ENCODE data around the gene VAV2.

Gene VAV2

DNA sequence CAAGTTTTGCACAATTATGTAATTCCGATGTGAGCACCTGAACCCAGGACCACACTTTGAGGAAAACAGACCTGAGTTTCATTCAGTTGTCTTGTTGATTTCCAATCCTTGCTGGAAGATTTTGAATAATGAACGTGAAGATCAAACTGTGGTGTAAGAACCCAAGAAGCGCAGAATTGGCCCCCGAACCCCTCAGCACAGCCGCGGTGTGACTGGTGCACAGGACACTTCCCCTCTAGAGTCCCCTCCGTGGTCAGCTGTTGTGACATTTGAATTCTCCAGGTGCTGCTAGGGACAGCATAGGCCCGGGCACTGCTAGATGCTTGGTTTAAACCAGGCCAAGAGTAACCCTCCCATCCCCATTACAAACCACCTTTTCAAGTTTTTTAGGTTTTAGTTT is 34.9 kb upstream of the VAV2 start:
- DNase-seq: no peak

DNA sequence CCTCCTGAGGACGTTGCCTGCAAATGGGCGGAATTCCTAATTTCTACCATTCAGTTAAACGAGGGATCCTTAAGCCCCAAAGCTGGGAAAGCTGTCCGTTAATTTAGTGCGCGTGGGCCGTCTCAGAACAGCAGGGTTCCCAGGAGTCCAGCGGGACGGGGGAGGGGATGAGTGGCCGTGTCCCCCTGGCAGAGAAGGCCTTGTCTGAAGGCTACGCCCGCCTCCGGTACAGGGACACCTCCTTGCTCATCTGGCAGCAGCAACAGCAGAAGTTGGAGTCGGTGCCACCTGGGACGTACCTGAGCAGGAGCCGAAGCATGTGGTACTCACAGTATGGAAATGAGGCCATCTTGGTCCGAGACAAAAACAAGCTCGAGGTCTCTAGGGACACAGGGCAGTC is 34.5 kb upstream of the VAV2 start:
- DNase-seq: no peak

DNA sequence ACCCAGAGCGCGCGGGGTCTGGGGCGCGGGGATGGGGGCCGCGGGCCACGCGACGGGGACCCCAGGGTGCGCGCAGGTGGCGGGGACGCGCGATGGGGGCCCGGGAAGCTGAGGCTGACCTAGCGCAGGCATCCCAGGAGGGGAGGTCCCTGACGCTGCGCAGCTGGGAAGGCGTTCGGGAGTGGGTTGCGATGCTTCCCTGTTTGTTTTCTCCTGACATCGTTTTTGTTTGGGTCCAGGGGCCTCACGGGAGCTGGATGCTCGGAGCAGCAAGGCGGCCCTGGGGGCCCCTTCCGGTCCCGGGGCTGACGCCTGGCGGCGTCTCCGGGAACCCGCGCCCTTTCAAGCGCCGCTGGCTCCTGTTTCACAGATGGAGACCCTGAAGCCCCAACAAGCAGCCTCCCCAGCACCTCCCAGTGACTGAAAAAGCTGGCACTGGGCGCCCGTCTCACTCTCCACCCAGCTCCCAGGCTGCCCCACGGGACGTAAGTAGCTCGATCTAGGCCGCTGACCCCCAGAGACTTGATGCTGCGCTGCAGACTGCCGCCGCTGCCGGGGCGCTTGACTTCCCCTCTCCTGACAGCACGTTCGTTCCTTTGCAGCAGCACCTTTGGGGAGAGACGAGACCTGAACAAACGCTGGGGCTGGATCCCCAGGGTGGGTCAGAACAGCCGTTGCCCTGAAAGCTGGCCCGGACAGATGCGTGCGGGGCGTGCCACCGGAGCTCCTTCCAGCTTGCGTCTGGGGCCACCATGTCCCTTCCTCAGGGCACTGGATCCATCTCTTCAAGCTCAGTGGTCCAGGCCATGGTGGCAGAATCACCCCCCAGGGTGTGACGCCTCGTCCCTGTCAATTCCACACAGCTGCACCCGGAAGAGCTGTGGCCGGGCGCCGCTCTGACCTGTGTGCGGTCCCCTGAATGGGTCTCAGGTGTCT is 33.8 kb upstream of the VAV2 start:
- peak; percentile 37 for DNase-seq

DNA sequence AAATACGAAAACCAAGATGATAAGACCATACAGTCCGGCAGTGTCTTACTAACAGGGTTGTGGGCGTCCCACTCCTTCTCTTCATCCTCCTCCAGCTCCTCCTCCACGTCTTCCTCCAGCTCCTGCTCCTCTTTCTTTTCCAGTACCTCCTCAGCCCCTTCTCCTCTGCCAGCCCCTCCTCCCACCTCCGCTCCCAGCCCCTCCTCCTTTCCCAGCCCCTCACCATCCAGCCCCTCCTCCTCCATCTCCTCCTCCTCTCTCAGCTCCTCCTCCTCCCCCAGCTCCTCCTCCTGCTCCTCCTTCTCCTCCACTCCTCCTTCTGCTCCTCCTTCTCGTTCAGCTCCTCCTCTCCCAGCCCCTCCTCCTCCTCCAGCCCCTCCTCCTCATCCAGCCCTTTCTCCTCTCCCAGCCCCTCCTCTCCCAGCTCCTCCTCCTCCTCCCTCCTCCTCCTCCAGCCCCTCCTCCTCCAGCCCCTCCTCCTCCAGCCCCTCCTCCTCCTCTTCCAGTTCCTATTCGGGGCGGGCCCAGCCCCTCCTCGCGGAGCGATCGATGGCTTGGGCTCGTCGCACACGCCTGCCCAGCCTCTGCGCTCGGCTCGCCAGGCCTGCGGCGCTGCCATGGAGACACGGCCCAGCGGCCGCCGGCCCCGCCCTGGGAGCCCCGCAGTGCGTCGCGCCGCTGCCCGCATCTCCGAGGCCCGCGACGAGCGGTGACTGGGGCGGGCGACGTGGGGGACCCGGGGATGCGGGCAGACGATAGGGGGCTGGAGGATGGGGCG is 32.9 kb upstream of the VAV2 start, which contains the start of gene BRD3OS:
Gene BRD3OS, plus strand, starts transcription at position 654 of the 778 bp plus-strand sequence. CDS start 1,267 bp downstream, outside the sequence.
- DNase-seq: peak; percentile 97

DNA sequence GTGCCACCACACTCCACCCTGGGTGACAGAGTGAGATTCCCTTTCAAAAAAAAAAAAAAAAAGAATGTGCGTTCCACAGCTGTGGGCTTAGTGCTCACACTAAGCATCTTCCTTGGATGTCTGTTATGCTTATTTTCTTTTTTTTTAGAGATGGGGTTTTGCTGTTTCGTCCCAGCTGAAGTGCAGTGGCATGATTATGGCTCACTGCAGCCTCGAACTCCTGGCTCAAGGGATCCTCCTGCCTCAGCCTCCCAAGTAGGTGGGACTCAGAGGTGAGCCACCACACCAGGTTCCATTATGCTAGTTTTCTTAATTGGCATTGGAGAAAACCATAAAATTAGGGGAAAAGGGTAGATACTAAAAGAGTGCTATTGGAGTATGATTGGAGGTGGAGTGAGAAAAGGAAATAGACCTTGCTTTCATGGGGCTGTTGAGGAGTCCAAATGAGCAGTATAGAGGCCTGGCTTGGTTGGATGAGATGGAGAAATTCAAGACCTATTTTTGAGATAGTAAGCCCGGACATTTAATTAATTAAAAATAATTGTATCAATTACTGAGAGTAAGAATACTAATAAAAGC is 32.2 kb upstream of the VAV2 start:
- no peak for DNase-seq

DNA sequence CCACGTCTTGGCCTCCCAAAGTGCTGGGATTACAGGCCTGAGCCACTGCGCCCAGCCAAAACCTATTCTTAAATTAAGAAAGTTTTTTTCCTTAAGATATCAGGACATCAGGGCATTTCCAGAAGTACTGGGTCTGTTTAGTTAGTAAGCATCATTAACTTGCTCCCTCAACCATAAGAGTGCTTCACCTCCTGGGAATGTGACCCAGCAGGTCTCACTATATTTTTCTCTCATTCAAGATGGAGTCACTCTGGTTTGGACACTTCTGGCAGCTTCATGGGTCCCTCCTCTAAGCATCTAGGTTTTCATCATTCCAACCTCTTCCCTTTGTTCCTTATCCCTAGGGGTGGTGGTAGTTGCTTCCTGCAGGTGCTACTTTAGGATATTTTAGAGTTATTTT is 22.8 kb upstream of the VAV2 start:
- DNase-seq: no peak

DNA sequence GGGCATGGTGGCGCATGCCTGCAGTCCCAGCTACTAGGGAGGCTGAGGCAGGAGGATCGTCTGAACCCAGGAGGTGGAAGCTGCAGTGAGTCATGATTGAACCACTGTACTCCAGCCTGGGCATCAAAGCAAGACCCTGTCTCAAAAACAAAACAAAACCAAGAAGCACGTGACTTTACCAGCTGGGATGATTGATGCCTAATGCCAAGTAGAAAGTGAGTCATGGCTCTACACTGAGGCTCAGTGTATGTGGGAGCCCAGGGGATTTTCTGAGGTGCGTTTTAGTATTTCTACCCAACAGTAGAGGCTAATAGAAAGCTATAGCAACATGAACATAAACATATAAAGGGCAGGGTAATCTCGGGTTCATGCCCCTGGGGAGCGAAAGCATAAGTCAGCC is 19.3 kb upstream of the VAV2 start:
- DNase-seq: no peak

DNA sequence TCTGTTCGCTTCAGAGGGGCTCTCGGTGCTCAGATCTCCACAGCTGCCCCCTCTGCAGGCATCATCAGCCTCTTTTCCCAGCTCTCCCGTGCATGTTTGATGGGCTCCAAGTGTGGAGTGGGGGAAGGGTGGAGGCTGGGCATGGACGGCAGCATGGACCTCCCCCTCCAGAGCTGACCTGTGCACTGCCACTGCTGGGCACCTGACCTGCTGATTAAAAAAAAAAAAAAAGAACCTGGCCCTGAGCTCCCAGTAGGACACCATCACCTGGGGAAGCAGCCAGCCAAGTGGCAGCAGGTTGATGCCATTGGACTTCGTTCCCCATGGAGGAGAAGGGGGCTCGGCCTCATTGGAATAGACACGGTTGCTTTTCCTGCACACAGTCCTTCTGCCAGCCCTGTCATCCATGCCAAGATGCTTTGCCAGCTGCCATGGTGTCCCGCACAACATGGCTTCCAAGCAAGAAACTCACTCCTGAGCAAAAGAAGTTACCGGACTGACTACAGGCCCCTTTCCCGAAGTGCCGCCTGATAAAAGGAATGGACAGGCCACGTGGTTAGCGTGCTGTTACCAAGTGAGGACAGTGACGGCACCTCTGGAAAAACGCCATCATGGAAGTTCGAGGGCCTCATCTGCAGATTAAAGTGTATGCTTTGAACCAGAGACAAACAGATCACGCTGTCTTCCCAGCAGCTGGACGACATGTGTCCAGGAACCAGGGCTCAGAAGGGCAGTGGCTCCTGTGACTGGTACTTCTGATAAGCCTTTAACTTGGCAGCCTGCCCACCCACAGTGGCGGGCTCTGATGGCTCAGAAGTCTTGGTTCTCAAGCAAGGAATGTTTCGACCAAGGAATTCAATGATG is 18.4 kb upstream of the VAV2 start:
- DNase-seq: no peak

DNA sequence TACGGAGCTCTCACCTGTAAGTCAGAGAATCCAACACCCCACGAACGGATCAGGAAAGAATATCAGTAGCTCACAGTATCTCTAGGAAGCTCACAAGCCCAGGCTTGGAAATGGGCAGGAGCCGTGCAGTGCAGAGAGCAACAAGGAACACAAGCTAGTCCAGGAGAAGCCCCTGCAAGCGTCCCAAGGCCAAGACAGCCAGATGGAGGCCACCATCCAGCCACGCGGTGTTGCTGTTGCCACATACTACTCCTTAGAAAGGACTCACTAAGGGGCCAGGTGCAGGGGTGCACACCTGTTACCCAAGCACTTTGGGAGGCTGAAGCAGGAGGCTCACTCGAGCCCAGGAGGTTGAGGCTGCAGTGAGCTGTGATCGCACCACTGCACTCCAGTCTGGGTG is 15.4 kb upstream of the VAV2 start:
- no peak for DNase-seq

DNA sequence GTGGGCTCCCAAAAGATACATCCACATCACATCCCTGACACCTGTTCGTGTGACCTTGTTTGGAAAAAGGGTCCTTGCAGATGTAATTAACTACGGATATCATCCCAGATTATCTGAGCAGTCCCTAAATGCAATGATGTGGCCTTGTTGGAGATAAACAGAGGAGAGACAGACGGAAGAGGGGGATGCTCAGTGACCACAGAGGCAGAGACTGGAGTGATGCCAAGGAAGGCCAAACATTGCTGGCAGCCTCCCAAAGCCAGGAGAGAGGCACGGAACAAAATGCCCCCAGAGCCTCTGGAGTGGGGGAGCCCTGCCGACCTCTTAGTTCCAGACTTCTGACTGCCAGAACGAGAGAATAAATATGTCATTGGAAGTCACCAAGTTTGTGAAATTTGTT is 15.0 kb upstream of the VAV2 start:
- DNase-seq: no peak

DNA sequence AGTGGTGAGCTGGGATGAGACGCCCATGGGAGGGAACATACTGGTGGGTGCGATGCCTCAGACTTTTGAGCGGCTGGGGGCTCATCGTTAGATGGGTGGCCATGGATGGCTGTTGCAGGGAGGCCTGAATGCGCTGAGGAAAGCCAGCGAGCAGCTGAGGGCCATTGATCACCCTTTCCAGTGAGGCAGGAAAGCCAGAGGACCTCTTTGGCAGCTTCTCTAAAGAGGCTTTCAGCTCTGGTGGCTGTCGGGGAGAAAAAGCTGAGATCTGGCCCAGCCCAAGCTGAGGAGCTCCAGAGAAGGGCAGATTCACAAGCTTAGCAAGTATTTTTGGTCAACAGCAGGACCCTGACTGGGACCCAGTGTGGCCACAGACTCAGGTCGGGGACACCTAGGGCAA is 13.3 kb upstream of the VAV2 start:
- no peak for DNase-seq

DNA sequence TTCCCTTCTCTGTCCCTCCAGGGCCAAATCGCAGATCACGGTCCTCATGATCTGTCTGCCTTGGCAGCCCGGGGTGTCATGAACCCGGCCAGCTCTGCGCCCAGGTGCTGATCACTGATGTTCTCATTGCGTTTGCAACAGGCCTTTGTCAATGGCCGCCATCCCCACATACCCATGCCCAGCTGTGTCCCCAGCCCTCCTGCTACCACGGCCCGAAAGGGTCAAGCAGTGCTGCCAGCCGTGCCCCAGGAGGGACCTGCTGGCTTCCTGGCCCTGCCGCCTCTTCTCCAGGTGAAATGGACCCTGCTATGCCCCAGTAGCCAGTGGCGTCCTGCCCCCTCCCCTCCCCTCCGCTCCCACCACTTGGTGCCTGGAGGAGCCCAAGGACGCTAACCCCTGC is 12.8 kb upstream of the VAV2 start:
- DNase-seq: no peak

DNA sequence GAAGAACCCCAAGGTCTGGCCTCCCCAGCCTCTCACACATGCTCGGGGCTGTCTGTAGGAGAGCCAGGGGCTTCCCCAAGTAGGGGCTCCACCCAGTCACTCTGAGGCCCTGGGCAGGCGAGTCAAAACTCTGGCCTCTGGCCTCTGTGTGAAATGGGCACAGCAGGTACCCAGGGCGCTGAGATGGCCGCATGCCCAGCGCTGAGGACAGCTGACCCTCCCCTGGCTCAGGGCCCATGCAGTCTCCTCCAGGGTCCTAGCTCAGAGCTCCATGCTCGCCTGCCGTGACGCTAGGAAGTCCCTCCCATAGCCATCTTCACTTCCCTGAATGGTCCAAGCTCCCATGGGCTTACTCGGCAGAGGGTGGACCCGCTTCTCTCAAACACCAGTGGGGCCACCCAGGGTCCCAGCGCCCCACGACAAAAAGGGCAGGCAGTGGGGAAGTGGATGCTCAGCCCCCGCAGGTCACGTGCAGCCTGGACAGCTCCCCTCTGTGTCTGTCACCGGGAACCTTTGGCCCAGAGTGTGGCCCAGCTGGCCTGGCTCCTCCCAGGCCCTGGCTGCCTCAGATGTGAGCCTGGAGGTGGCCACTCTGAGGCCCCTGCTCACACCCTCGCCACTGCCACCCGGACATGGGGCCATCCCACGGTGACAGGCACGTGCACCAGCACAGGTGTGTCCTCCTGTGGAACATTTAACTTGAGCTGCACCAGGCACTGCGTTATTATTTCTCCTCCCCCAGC is 12.2 kb upstream of the VAV2 start:
- DNase-seq: no peak

DNA sequence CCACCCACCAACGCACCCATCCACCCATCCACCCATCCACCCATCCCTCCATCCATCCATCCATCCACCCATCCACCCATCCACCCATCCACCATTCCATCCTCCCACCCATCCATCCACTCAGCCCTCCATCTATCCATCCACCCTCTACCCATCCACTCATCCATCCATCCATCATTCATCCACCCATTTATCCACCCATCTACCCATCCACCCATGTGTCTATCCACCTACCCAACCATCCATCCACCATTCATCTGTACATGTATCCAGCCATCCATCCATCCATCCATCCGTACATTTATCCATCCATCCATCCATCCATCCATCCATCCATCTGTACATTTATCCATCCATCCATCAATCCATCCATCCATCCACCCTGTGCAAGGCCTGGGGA is 11.1 kb upstream of the VAV2 start:
- DNase-seq: no peak

DNA sequence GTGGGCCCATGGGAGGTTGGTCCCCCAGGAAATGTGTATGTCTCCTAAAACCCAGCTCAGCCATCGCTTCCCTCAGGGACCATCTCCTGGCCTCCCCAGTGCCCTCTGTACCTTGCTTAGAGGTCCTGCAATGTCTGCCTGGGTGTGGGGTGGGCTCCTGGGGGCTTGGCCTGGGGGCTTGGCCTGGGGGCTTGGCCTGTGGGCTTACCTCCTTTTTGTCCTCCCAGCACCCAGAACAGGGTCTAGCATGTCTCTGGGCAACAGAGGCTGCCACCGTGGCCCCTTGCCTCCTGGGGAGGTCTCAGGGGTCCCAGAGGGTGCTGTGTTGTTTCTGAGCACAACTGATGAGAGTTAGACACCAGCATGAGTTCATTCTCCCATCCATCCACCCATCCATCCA is 10.7 kb upstream of the VAV2 start:
- DNase-seq: no peak

DNA sequence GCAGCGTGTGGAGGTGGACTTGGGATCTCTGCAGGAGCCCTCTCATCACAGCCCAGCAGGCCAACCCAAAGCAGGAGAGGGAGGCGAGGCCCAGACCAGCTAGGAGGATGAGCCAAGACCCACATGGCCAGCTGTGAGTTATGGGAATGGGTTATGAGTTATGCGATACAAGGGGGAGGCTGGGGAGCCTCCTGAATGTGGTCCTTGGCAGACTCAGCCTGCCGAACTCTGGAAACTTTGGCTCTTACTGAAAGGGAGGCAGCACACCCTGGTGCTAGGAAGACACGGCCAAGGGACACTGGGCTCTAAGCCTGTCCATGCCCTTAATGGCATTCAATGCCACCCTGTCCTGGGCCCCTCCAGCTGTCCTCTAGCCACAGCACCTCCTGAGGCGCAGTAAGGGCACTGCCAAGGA is 7.7 kb upstream of the VAV2 start:
- DNase-seq: no peak

DNA sequence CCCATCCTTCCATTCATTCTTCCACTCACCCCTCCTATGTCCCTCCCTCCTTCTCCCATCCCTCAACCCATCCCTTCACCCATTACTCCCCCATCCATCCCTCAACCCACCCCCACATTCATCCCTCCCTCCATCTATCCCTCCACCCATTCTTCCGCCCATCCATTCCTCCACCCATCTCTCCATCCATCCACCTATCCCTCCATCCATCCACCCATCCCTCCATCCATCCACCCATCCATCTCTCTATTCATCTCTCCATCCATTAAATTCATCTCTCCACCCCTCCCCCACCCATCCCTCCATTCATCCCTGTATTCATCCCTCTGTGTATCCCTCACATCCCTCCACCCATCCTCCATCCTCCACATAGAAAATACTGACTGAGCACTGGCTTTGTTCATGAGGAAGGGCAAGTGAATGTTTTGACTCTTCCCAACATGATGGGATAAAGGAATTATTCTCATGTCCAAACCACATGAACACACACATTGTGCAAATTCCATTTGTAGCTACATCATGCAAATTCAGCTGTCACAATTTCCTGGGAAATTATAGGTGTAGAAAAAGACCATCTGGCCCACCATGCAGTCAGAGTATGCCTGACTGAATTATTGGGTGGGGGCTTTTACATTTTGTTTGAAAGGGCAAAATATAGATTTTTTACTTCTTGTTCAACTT is 6.9 kb upstream of the VAV2 start:
- DNase-seq: no peak

DNA sequence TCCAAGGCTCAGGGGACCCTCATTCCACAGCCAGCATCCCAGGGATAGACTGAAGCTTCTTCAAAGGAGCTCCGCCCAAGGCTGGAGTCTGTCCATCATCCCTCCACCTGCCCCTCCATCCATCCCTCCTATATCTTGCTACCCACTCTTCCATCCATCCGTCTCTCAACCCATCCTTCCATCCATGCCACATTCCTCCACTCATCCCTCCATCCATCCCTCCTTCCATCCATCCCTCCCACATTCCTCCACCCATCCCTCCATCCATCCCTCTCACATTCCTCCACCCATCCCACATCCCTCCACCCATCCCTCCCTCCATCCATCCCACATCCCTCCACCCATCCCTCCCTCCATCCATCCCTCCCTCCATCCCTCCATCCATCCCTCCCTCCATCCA is 5.5 kb upstream of the VAV2 start:
- DNase-seq: no peak

DNA sequence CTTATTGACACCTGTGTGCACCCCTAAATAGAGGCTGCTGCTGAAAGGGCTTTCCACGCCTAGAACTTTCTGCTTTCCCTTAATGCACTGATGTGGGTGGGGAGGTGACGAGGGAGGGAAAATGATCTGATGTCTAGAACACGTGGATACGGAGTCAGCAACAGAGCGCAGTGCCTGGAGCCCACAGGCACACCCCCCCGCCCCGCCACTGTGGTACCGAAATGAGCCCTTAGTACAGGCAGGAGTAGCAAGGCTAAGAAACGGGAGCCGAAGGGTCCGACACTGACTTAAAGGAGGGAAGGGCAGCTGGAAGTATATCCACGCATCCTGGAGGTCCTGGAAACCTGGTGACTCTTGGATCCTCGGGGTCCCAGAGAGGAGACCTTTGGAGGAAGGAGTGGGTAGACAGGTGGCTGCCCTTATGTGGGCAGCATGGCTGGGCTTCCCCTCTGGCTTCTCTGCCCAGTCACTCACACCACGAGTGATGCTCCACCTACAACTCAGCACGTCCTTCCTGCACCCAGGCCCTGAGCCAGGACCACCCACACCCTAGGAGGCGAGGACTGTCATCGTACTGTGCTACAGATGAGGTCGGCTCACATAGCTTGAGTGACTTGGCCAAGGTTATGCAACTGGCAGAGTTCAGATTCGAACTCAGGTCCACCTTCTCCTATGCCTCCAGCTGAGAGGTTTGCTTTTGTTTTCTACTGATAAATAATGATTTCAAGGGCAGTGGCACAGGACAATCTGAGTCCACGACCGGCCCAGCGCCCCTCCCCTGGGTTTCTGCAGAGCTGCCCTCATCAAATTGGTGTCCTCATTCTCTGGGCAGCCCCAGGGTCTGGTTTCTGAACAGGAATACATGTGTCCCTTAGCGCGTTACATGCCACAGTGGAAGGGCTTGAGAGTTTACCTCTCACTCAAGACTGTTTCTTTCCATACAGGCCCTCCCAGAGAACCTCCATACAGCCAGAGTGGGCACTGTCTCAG is 4.7 kb upstream of the VAV2 start:
- DNase-seq: no peak
